Measurements from ENCODE around the gene COPS8. TPM values are rescaled to one million over a fixed set of nuclear protein-coding genes. Genes with fewer than 3 reads are reported as not detected.

The COPS8 gene
- total RNA-seq: 100 to 1,000 TPM; 104 to 117 TPM
- 108 TPM for polyA plus RNA-seq (ENCODE audit: insufficient read depth, low read depth, low replicate concordance)
- long read RNA-seq, donor 1, full-length matches to known transcripts: 63 of 63 reads
- long read RNA-seq, donor 1, partial matches to known transcripts: 0 of 63 reads
- long read RNA-seq, donor 1, other reads (novel, unspliced or antisense): 0 of 63 reads
- long read RNA-seq, donor 2, full-length matches to known transcripts: 39 of 39 reads
- long read RNA-seq, donor 2, partial matches to known transcripts: 0 of 39 reads
- long read RNA-seq, donor 2, other reads (novel, unspliced or antisense): 0 of 39 reads

DNA sequence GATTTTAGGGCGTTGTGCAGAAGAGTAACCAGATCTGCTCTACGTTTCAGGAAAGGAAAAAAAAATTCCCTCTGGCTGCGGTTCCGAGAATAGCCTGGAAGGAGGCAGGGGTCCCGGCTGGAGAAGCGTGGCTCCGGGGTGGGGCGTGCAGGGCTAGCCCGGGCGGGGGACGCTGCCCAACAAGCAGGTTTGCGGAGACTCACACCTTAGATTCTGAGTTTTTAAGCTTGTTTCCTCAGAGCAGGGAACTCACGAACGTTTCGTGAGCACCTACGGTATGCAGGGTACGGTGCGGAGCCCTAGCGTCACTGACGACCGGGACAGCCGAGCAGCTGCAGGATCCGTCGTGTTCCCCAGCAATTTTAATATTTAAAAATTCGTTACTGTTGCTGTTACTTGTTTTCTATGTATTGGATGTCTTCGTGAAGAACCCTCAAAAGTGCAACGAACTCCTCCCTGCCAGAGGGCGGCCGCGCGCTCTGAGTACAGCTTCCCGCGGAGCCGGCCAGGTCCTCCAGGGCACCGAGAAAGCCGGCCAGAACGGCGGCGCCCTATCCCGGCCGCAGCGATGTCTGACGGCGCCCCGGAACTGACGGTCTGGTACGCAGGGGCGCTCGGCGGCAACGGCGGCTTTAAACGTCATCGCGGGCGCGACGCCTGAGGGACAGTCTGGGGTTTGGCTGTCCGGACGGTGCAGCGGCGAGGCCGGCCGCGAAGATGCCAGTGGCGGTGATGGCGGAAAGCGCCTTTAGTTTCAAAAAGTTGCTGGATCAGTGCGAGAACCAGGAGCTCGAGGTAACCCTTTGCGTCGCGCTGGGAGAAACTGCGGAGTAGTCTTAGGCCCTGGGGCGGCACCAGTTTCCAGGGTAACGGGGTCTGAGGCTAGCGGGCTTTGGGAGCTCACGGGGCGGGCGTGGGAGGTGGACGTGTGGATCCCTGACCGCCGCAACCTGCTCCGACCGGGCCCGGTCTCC, at the start of gene COPS8:
COPS8 (plus strand) TSS at position 642 of the 974 bp plus-strand sequence; CDS start at position 718, 76 bp downstream.
- WGBS, 2 donors: 0 to 1% methylated on average over 53 to 86 of the region's 86 CpGs
- peak within 1 kb of the TSS; percentile 68 to 81 for H3K4me3 ChIP-seq
- intact Hi-C loops (cut with DNase I; ENCODE audit: low total_unique reads): no loop called here
- no peaks in the 10 kb centered on the region for H3K27me3 ChIP-seq
- DNase-seq: peak; percentile 97
- H3K27ac ChIP-seq: peak within 1 kb of the TSS; percentile 63 to 83
- TF ChIP-seq, protein P1, sequence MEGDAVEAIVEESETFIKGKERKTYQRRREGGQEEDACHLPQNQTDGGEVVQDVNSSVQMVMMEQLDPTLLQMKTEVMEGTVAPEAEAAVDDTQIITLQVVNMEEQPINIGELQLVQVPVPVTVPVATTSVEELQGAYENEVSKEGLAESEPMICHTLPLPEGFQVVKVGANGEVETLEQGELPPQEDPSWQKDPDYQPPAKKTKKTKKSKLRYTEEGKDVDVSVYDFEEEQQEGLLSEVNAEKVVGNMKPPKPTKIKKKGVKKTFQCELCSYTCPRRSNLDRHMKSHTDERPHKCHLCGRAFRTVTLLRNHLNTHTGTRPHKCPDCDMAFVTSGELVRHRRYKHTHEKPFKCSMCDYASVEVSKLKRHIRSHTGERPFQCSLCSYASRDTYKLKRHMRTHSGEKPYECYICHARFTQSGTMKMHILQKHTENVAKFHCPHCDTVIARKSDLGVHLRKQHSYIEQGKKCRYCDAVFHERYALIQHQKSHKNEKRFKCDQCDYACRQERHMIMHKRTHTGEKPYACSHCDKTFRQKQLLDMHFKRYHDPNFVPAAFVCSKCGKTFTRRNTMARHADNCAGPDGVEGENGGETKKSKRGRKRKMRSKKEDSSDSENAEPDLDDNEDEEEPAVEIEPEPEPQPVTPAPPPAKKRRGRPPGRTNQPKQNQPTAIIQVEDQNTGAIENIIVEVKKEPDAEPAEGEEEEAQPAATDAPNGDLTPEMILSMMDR (IDR thresholded peaks at IDR 0.05): peak; percentile 28 to 54 (median 38)
- TF ChIP-seq POLR2A (IDR thresholded peaks at IDR 0.05): peak; percentile 73
- no peaks in the 10 kb centered on the region for H3K36me3 ChIP-seq (ENCODE audit: low read depth, missing control alignments)
- no peaks in the 10 kb centered on the region for H3K9me3 ChIP-seq
- H3K4me1 ChIP-seq: peaks cover 13% of the 10 kb centered on the region

DNA sequence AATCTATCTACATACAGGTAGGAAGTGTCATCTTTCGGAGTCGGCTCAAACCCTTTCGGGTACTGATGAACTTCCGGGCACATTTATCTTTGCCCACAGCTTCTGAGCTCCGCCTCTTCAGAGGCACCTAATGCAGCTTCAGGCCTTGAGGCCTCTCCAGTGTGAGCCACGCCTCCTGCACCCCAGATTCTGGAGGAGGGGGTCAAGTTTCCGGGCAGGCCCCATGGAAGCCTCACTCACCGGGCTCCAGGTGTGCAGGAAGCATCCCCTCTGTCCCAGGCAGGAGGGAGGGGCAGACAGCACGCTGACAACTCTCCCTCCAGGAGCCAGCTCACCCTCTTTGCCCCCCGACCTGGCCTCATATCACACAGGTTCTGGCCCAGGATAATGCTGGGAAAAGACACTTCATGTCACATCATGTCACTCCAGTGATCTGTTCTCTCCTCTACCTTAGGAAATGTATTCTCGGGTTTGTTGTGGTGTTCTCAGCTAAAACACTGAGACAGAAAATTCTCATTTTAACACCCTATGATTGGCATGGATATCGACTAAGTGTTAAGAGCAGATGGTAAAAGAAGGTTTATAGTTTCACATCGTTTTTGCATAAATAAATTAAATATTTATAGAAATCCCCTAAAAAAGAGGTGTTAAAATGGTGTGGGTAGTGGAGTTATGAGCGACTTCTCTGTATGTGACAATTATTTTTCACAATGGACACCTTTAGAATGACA, 46.2 kb upstream of the COPS8 start:
- WGBS, 2 donors: 92 to 96% methylated on average over 12 to 14 of the region's 14 CpGs
- DNase-seq: no peak
- H3K36me3 ChIP-seq (ENCODE audit: low read depth, missing control alignments): no peaks in the 10 kb centered on the region
- no peaks in the 10 kb centered on the region for H3K27me3 ChIP-seq
- H3K4me1 ChIP-seq: peaks cover 8% of the 10 kb centered on the region
- intact Hi-C loops (cut with DNase I; ENCODE audit: low total_unique reads): no loop called here
- no peak overlapping the region for H3K27ac ChIP-seq
- H3K9me3 ChIP-seq: no peaks in the 10 kb centered on the region
- TF ChIP-seq, protein P1 (IDR thresholded peaks at IDR 0.05): no peak
- TF ChIP-seq POLR2A (IDR thresholded peaks at IDR 0.05): no peak
- H3K4me3 ChIP-seq: no peak overlapping the region

DNA sequence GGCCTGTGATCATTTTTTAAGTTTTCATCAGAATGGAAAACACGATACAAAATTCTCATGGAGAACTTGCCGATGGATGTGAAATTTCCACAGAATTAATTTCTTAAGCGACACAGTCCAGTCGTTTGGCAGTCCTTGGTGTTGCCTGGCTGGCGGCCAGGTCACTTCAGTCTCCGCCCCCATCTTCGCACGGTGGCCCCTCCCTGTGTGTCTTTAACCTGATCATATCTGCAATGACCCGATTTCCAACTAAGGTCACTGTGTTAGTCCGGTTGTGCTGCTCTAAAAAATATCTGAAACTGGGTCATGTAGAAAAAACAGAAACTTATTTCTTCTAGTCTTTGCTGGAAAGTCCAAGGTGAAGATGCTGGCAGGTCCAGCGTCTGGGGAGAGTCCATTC, 44.5 kb upstream of the COPS8 start:
- intact Hi-C loops (cut with DNase I; ENCODE audit: low total_unique reads): no loop called here

DNA sequence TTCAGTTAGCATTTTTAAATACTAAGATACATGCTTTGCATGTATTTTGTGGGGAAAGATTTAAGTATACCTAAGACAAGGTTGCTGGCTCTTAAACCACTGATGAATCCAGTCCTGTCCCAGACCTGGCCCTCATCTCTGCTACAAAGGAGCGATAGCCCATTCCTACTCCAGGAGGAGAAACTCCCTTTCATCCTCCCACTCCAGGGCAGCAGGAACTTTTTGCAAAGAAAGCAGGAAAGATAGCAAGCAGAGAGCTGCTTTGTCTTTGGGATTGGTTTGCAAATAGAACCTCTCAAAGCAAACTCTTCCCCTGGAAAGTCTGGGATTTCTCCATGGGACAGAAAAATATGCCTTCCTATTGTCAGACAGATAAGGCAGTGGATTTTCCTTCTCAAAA, 43.6 kb upstream of the COPS8 start:
- no peak for TF ChIP-seq POLR2A (IDR thresholded peaks at IDR 0.05)
- TF ChIP-seq, protein P1 (IDR thresholded peaks at IDR 0.05): no peak
- Histone ChIP-seq H3K27ac (no peak overlapping the region), H3K4me1 (peaks cover 8% of the 10 kb centered on the region), H3K4me3 (no peak overlapping the region), H3K27me3 (no peaks in the 10 kb centered on the region), H3K9me3 (no peaks in the 10 kb centered on the region), H3K36me3 (ENCODE audit: low read depth, missing control alignments) (no peaks in the 10 kb centered on the region)
- WGBS, 2 donors: 38 to 59% methylated on average over 1 of the region's 1 CpG
- intact Hi-C loops (cut with DNase I; ENCODE audit: low total_unique reads): no loop called here
- no peak for DNase-seq

More for the DNA sequence above, 44.5 kb upstream of the COPS8 start:
- Histone ChIP-seq H3K27me3 (no peaks in the 10 kb centered on the region), H3K9me3 (no peaks in the 10 kb centered on the region), H3K36me3 (ENCODE audit: low read depth, missing control alignments) (no peaks in the 10 kb centered on the region), H3K4me3 (no peak overlapping the region), H3K27ac (peak overlapping the region in 1 of 2 donors; percentile 32), H3K4me1 (peaks cover 8% of the 10 kb centered on the region)
- WGBS, 2 donors: 46 to 64% methylated on average over 11 of the region's 11 CpGs
- TF ChIP-seq, protein P1 (IDR thresholded peaks at IDR 0.05): no peak
- TF ChIP-seq POLR2A (IDR thresholded peaks at IDR 0.05): no peak
- peak; percentile 63 for DNase-seq

Data from testis (tissue), 5 donors.